Sigmoid colon (tissue), 7 donors: ENCODE results near the gene TSPAN5. TPM values are rescaled to one million over a fixed set of nuclear protein-coding genes. Genes with fewer than 3 reads are reported as not detected.

ENCODE experiments used
- DNase-seq: peaks from one replicate; pipeline ENCODE4 v3.0.0-alpha.2; 2019
- H3K27ac ChIP-seq, 4 donors: fragments of 200-600 bp; sonication (generic); one replicate each; pipeline ENCODE4 v1.5.1; 2016 to 2019; ENCODE audit warnings: mild to moderate bottlenecking in 1 of 4
- H3K27me3 ChIP-seq, 3 donors: fragments of 200-600 bp; sonication (generic); one replicate each; pipeline ENCODE4 v1.5.1; 2019; ENCODE audit warnings: mild to moderate bottlenecking in 1 of 3
- H3K36me3 ChIP-seq, 4 donors: fragments of 200-600 bp; sonication (generic); one replicate each; pipeline ENCODE4 v1.5.1; 2016 to 2019
- H3K4me1 ChIP-seq, 4 donors: fragments of 200-600 bp; sonication (generic); one replicate each; pipeline ENCODE4 v1.5.1; 2017 to 2019
- H3K4me3 ChIP-seq, 4 donors: fragments of 200-600 bp; sonication (generic); one replicate each; pipeline ENCODE4 v1.5.1; 2017 to 2019; ENCODE audit warnings: mild to moderate bottlenecking in 2 of 4, moderate library complexity in 1 of 4
- H3K9me3 ChIP-seq, 4 donors: fragments of 200-600 bp in 3 of 4; sonication (generic) in 3 of 4; one replicate each; pipeline versions ENCODE4 v1.5.1 to v1.6.1; 2013 to 2019
- CTCF ChIP-seq, 4 experiments: fragments of 450-650 bp in 3 of 4; fragments of 200-600 bp in 1 of 4; IDR thresholded peaks; one replicate each; pipeline ENCODE4 v1.5.1; 2016 to 2019; ENCODE audit warnings: antibody characterized with exemption in 4 of 4, mild to moderate bottlenecking in 3 of 4, moderate library complexity in 2 of 4
- EP300 ChIP-seq, 4 donors: sonication (generic); formaldehyde crosslinking; IDR thresholded peaks; one replicate each; pipeline ENCODE4 v1.6.1; 2017; ENCODE audit warnings: antibody characterized with exemption in 4 of 4
- POLR2A ChIP-seq, 2 donors: fragments of 450-650 bp; IDR thresholded peaks; one replicate each; pipeline ENCODE4 v1.6.1; 2016; ENCODE audit warnings: antibody characterized with exemption in 2 of 2, mild to moderate bottlenecking in 2 of 2, moderate library complexity in 2 of 2
- POLR2AphosphoS5 ChIP-seq, 4 donors: sonication (generic); formaldehyde crosslinking; IDR thresholded peaks; one replicate each; pipeline ENCODE4 v1.6.1; 2017; ENCODE audit warnings: antibody characterized with exemption in 4 of 4
- WGBS, 2 donors: extraction: QIAGEN DNeasy Blood & Tissue Kit; methylation state at CpG; one replicate each; pipeline ENCODE4 v1.1.7; 2013; 5-methylcytosine and 5-hydroxymethylcytosine counted together
- intact Hi-C: fragments of 100-400 bp; cut with DNase I; formaldehyde crosslinking; loops from one replicate; pipeline ENCODE4 v1.15.1; 2023
- polyA plus RNA-seq, 3 donors: library from polyadenylated mRNA; stranded (reverse); fragments of 200-250 nt; gene quantifications; one replicate each; pipeline ENCODE4 v1.2.3, GENCODE V29; 2013
- total RNA-seq, 4 donors: library from RNA; depleted of rRNA; stranded (reverse); fragments of >200 nt; gene quantifications; one replicate each; pipeline ENCODE4 v1.1.0, GENCODE V29; 2016
- donor health status: healthy with polysubstance abuse.
- donor health status: Bipolar disorder and iron deficiency.
- donor health status: healthy.

Gene TSPAN5
- total and polyA plus RNA-seq, 7 donors = 1.2 to 18.6 (median 11.2) TPM

GRCh38 chr4:98688411-98689290 lies 30.2 kb upstream of the TSPAN5 start:
- no peak for DNase-seq

GRCh38 chr4:98687876-98688275 lies 29.5 kb upstream of the TSPAN5 start:
- WGBS, 2 donors = 84 to 88% methylated on average over 1 of the region's 1 CpG
- no peak for DNase-seq
- intact Hi-C loops = no loop called here

More at GRCh38 chr4:98688411-98689290, 30.2 kb upstream of the TSPAN5 start:
- peaks cover 0 to 5% (median 0%) of the 10 kb centered on the region in 4 donors for H3K4me1 ChIP-seq
- H3K27ac ChIP-seq = no peak overlapping the region
- TF ChIP-seq POLR2A (IDR thresholded peaks at IDR 0.05) (no peak), POLR2AphosphoS5 (IDR thresholded peaks at IDR 0.05) (no peak), EP300 (IDR thresholded peaks at IDR 0.05) (no peak), CTCF (IDR thresholded peaks at IDR 0.05) (no peak)
- no peak overlapping the region for H3K4me3 ChIP-seq
- WGBS, 2 donors = 53 to 67% methylated on average over 5 of the region's 5 CpGs
- intact Hi-C loops = no loop called here
- H3K9me3 ChIP-seq = no peaks in the 10 kb centered on the region
- H3K27me3 ChIP-seq = no peaks in the 10 kb centered on the region
- H3K36me3 ChIP-seq = no peaks in the 10 kb centered on the region

GRCh38 chr4:98686847-98687246 lies 28.4 kb upstream of the TSPAN5 start:
- no peak for DNase-seq
- Histone ChIP-seq H3K36me3 (no peaks in the 10 kb centered on the region), H3K4me1 (peaks cover 0 to 6% (median 3%) of the 10 kb centered on the region in 4 donors), H3K4me3 (no peak overlapping the region), H3K27ac (no peak overlapping the region), H3K9me3 (no peaks in the 10 kb centered on the region), H3K27me3 (no peaks in the 10 kb centered on the region)
- intact Hi-C loops = no loop called here
- TF ChIP-seq EP300 (IDR thresholded peaks at IDR 0.05) (no peak), POLR2A (IDR thresholded peaks at IDR 0.05) (no peak), CTCF (IDR thresholded peaks at IDR 0.05) (no peak), POLR2AphosphoS5 (IDR thresholded peaks at IDR 0.05) (no peak)
- WGBS, 2 donors = 76 to 80% methylated on average over 1 of the region's 1 CpG

More at GRCh38 chr4:98687876-98688275, 29.5 kb upstream of the TSPAN5 start:
- Histone ChIP-seq H3K36me3 (no peaks in the 10 kb centered on the region), H3K9me3 (no peaks in the 10 kb centered on the region), H3K4me1 (peaks cover 0 to 5% (median 1%) of the 10 kb centered on the region in 4 donors), H3K4me3 (no peak overlapping the region), H3K27me3 (no peaks in the 10 kb centered on the region), H3K27ac (no peak overlapping the region)
- TF ChIP-seq EP300 (IDR thresholded peaks at IDR 0.05) = no peak
- no peak for TF ChIP-seq CTCF (IDR thresholded peaks at IDR 0.05)
- TF ChIP-seq POLR2A (IDR thresholded peaks at IDR 0.05) = no peak
- no peak for TF ChIP-seq POLR2AphosphoS5 (IDR thresholded peaks at IDR 0.05)

GRCh38 chr4:98686043-98686707 lies 27.8 kb upstream of the TSPAN5 start:
- H3K27ac ChIP-seq = no peak overlapping the region
- H3K27me3 ChIP-seq = no peaks in the 10 kb centered on the region
- H3K4me3 ChIP-seq = no peak overlapping the region
- no peaks in the 10 kb centered on the region for H3K36me3 ChIP-seq
- TF ChIP-seq POLR2A (IDR thresholded peaks at IDR 0.05) = no peak
- TF ChIP-seq EP300 (IDR thresholded peaks at IDR 0.05) = no peak
- TF ChIP-seq POLR2AphosphoS5 (IDR thresholded peaks at IDR 0.05) = no peak
- TF ChIP-seq CTCF (IDR thresholded peaks at IDR 0.05) = no peak
- H3K9me3 ChIP-seq = no peaks in the 10 kb centered on the region
- H3K4me1 ChIP-seq = peaks cover 0 to 6% (median 3%) of the 10 kb centered on the region in 4 donors
- no peak for DNase-seq
- 83 to 87% methylated on average over 3 of the region's 3 CpGs for WGBS, 2 donors
- intact Hi-C loops = no loop called here
